Neutrophil (primary cell): ENCODE data around the gene DUOXA2.

Source experiments
- H3K27ac ChIP-seq: fragments of 200-600 bp; sonication (generic); 2 replicates; pipeline ENCODE4 v1.5.1; 2016; ENCODE audit warnings: mild to moderate bottlenecking, moderate library complexity
- H3K27me3 ChIP-seq: fragments of 200-600 bp; sonication (generic); 2 replicates; pipeline ENCODE4 v1.6.0; 2016; ENCODE audit warnings: mild to moderate bottlenecking
- H3K36me3 ChIP-seq: fragments of 200-600 bp; sonication (generic); 2 replicates; pipeline ENCODE4 v1.5.1; 2017
- H3K4me1 ChIP-seq, 2 experiments: fragments of 200-600 bp in 1 of 2; sonication (generic) in 1 of 2; 1 replicate in 1 of 2; 2 replicates in 1 of 2; pipeline versions ENCODE4 v1.5.1 to v1.6.1; 2013 to 2016; ENCODE audit warnings: low read depth in 1 of 2, low read length in 1 of 2, mild to moderate bottlenecking in 1 of 2, moderate library complexity in 1 of 2; ENCODE audit not compliant: control insufficient read depth in 1 of 2, insufficient read depth in 1 of 2
- H3K4me3 ChIP-seq, 2 experiments: fragments of 200-600 bp in 1 of 2; sonication (generic) in 1 of 2; 1 replicate in 1 of 2; 2 replicates in 1 of 2; pipeline ENCODE4 v1.5.1; 2013 to 2016; ENCODE audit warnings: low read depth in 1 of 2, low read length in 1 of 2, mild to moderate bottlenecking in 1 of 2, moderate library complexity in 1 of 2
- H3K9me3 ChIP-seq: fragments of 200-600 bp; sonication (generic); 2 replicates; pipeline ENCODE4 v1.5.1; 2016
- CTCF ChIP-seq: fragments of 200-600 bp; sonication (generic); IDR thresholded peaks from 2 replicates; pipeline ENCODE4 v1.5.1; 2016; ENCODE audit warnings: antibody characterized with exemption

The DUOXA2 gene

GRCh38 chr15:45091161-45091560, 23.0 kb upstream of the DUOXA2 start:
- H3K9me3 ChIP-seq, result no peaks in the 10 kb centered on the region
- H3K4me1 ChIP-seq, result no peaks in the 10 kb centered on the region
- TF ChIP-seq CTCF, result no peak
- no peak overlapping the region for H3K4me3 ChIP-seq
- H3K27me3 ChIP-seq, result peaks cover 9% of the 10 kb centered on the region
- no peak overlapping the region for H3K27ac ChIP-seq
- H3K36me3 ChIP-seq, result no peaks in the 10 kb centered on the region

GRCh38 chr15:45091576-45091975, 22.6 kb upstream of the DUOXA2 start:
- Histone ChIP-seq H3K9me3 (no peaks in the 10 kb centered on the region), H3K36me3 (no peaks in the 10 kb centered on the region), H3K27me3 (peaks cover 9% of the 10 kb centered on the region), H3K4me1 (no peaks in the 10 kb centered on the region), H3K27ac (no peak overlapping the region), H3K4me3 (no peak overlapping the region)
- TF ChIP-seq CTCF, result no peak

- no peak overlapping the region for H3K4me3 ChIP-seq
- no peak for TF ChIP-seq CTCF
- H3K36me3 ChIP-seq, result no peaks in the 10 kb centered on the region
- H3K27ac ChIP-seq, result no peak overlapping the region
- H3K4me1 ChIP-seq, result no peaks in the 10 kb centered on the region
- H3K27me3 ChIP-seq, result no peaks in the 10 kb centered on the region
- no peaks in the 10 kb centered on the region for H3K9me3 ChIP-seq
Observed at GRCh38 chr15:45093013-45093412, 21.1 kb upstream of the DUOXA2 start.

GRCh38 chr15:45093622-45094357, 20.3 kb upstream of the DUOXA2 start:
- H3K27ac ChIP-seq, result no peak overlapping the region
- no peaks in the 10 kb centered on the region for H3K9me3 ChIP-seq
- H3K36me3 ChIP-seq, result no peaks in the 10 kb centered on the region
- no peak overlapping the region for H3K4me3 ChIP-seq
- no peaks in the 10 kb centered on the region for H3K4me1 ChIP-seq
- no peak for TF ChIP-seq CTCF
- no peaks in the 10 kb centered on the region for H3K27me3 ChIP-seq

GRCh38 chr15:45094358-45094730, 19.8 kb upstream of the DUOXA2 start:
- Histone ChIP-seq H3K36me3 (no peaks in the 10 kb centered on the region), H3K4me1 (no peaks in the 10 kb centered on the region), H3K27me3 (no peaks in the 10 kb centered on the region), H3K9me3 (no peaks in the 10 kb centered on the region), H3K4me3 (no peak overlapping the region), H3K27ac (no peak overlapping the region)
- no peak for TF ChIP-seq CTCF

- no peak overlapping the region for H3K27ac ChIP-seq
- no peak overlapping the region for H3K4me3 ChIP-seq
- no peaks in the 10 kb centered on the region for H3K9me3 ChIP-seq
- no peak for TF ChIP-seq CTCF
- H3K27me3 ChIP-seq, result no peaks in the 10 kb centered on the region
- no peaks in the 10 kb centered on the region for H3K4me1 ChIP-seq
- no peaks in the 10 kb centered on the region for H3K36me3 ChIP-seq
Observed at GRCh38 chr15:45095661-45096060, 18.5 kb upstream of the DUOXA2 start.
